HepG2 (cell line): ENCODE measurements around the gene BRSK2. TPM values are rescaled to one million over a fixed set of nuclear protein-coding genes. Genes with fewer than 3 reads are reported as not detected.

ENCODE experiments used
- ARNT ChIP-seq: fragments of 450-650 bp; IDR thresholded peaks from 2 replicates; pipeline ENCODE4 v1.6.1; 2017
- GATA4 ChIP-seq: sonication (generic); IDR thresholded peaks from 2 replicates; pipeline ENCODE4 v1.6.1; 2016; ENCODE audit warnings: antibody characterized with exemption, low read depth, borderline replicate concordance
- HDAC6 ChIP-seq: fragments of 200-600 bp; sonication (generic); IDR thresholded peaks from 2 replicates; pipeline ENCODE4 v1.7.0; 2017; ENCODE audit warnings: mild to moderate bottlenecking, antibody characterized with exemption, low read length, low read depth
- HNF4G ChIP-seq, 2 experiments: sonication (generic) in 1 of 2; formaldehyde crosslinking in 1 of 2; IDR thresholded peaks; 2 replicates each; pipeline versions ENCODE4 v1.4.0 to v1.6.1; 2011 to 2020; ENCODE audit warnings: borderline replicate concordance in 2 of 2, low read depth in 2 of 2, mild to moderate bottlenecking in 2 of 2, low read length in 1 of 2, missing genetic modification reagents in 1 of 2, moderate library complexity in 1 of 2
- KAT2B ChIP-seq: fragments of 150-350 bp; IDR thresholded peaks from 2 replicates; pipeline ENCODE4 v1.6.1; 2014; ENCODE audit warnings: low read depth, low read length, borderline replicate concordance
- KLF15 ChIP-seq: sonication (generic); formaldehyde crosslinking; IDR thresholded peaks from 2 replicates; pipeline ENCODE4 v1.8.1; 2023; ENCODE audit warnings: borderline replicate concordance, mild to moderate bottlenecking, inconsistent platforms, missing genetic modification reagents, mixed read lengths
- RORA ChIP-seq: sonication (generic); formaldehyde crosslinking; IDR thresholded peaks from 2 replicates; pipeline ENCODE4 v1.5.0; 2020; ENCODE audit warnings: mild to moderate bottlenecking, missing genetic modification reagents, moderate library complexity
- SMAD9 ChIP-seq: sonication (generic); formaldehyde crosslinking; IDR thresholded peaks from 2 replicates; pipeline ENCODE4 v1.5.1; 2020; ENCODE audit warnings: mild to moderate bottlenecking, missing genetic modification reagents
- TP53 ChIP-seq: sonication (generic); formaldehyde crosslinking; conservative IDR thresholded peaks from 2 replicates; pipeline ENCODE4 v1.4.0; 2020; ENCODE audit warnings: missing genetic modification reagents
- TRIM24 ChIP-seq: sonication (generic); formaldehyde crosslinking; IDR thresholded peaks from 2 replicates; pipeline ENCODE4 v1.8.0; 2022; ENCODE audit warnings: mild to moderate bottlenecking, missing genetic modification reagents
- ZBTB38 ChIP-seq: sonication (generic); formaldehyde crosslinking; IDR thresholded peaks from 2 replicates; pipeline ENCODE4 v1.5.1; 2020; ENCODE audit warnings: mild to moderate bottlenecking, missing genetic modification reagents
- ZMAT3 ChIP-seq: sonication (generic); formaldehyde crosslinking; conservative IDR thresholded peaks from 2 replicates; pipeline ENCODE4 v1.7.0; 2021; ENCODE audit warnings: missing genetic modification reagents
- ZNF230 ChIP-seq: sonication (generic); formaldehyde crosslinking; IDR thresholded peaks from 2 replicates; pipeline ENCODE4 v1.4.0; 2020; ENCODE audit warnings: mild to moderate bottlenecking, missing genetic modification reagents
- ZNF550 ChIP-seq: sonication (generic); formaldehyde crosslinking; IDR thresholded peaks from 2 replicates; pipeline ENCODE4 v1.4.0; 2020; ENCODE audit warnings: mild to moderate bottlenecking, missing genetic modification reagents, borderline replicate concordance
- ZNF562 ChIP-seq: sonication (generic); formaldehyde crosslinking; IDR thresholded peaks from 2 replicates; pipeline ENCODE4 v1.8.0; 2022; ENCODE audit warnings: missing genetic modification reagents, borderline replicate concordance
- ZNF761 ChIP-seq: sonication (generic); formaldehyde crosslinking; conservative IDR thresholded peaks from 2 replicates; pipeline ENCODE4 v1.4.0; 2020; ENCODE audit warnings: mild to moderate bottlenecking, missing genetic modification reagents
- ZNF776 ChIP-seq: sonication (generic); formaldehyde crosslinking; IDR thresholded peaks from 2 replicates; pipeline ENCODE4 v1.4.0; 2020; ENCODE audit warnings: mild to moderate bottlenecking, missing genetic modification reagents
- polyA plus RNA-seq, 8 experiments: library from polyadenylated mRNA; depleted of rRNA in 3 of 8; stranded (reverse) in 7 of 8; unstranded in 1 of 8; fragments of >200 nt; fragmentation: Illumina TruSeq in 4 of 8; extraction: Trizol in 4 of 8; gene quantifications; 2 replicates each; pipeline versions ENCODE4 v1.2.1 to v1.2.3, GENCODE V29; 2011 to 2016; ENCODE audit warnings: low read depth in 4 of 8, missing spikeins in 1 of 8, mixed read lengths in 1 of 8; ENCODE audit not compliant: insufficient read depth in 1 of 8
- total RNA-seq, 5 experiments: library from RNA; depleted of rRNA; stranded (reverse); fragments of >200 nt; fragmentation: Illumina TruSeq; extraction: Trizol; gene quantifications; 2 replicates each; pipeline ENCODE4 v1.2.3, GENCODE V29; 2016; ENCODE audit warnings: low read depth in 1 of 5
- TF ChIP-seq, protein P1 (sequence below): sonication (generic); formaldehyde crosslinking; IDR thresholded peaks from 2 replicates; pipeline ENCODE4 v1.5.1; 2020; ENCODE audit warnings: mild to moderate bottlenecking, moderate library complexity, missing genetic modification reagents
- TF ChIP-seq, protein P2 (sequence below): sonication (generic); formaldehyde crosslinking; IDR thresholded peaks from 2 replicates; pipeline ENCODE4 v1.5.1; 2020; ENCODE audit warnings: mild to moderate bottlenecking, missing genetic modification reagents, borderline replicate concordance
- TF ChIP-seq, protein P3 (sequence below): sonication (generic); formaldehyde crosslinking; IDR thresholded peaks from 2 replicates; pipeline ENCODE4; 2020; ENCODE audit warnings: missing genetic modification reagents, mild to moderate bottlenecking, borderline replicate concordance

BRSK2 gene
- total and polyA plus RNA-seq, 2 of the 13 experiments (the other 11 are each of a cell fraction or from before 2014, with no cell fraction given), result 0.74 to 1.1 TPM

DNA sequence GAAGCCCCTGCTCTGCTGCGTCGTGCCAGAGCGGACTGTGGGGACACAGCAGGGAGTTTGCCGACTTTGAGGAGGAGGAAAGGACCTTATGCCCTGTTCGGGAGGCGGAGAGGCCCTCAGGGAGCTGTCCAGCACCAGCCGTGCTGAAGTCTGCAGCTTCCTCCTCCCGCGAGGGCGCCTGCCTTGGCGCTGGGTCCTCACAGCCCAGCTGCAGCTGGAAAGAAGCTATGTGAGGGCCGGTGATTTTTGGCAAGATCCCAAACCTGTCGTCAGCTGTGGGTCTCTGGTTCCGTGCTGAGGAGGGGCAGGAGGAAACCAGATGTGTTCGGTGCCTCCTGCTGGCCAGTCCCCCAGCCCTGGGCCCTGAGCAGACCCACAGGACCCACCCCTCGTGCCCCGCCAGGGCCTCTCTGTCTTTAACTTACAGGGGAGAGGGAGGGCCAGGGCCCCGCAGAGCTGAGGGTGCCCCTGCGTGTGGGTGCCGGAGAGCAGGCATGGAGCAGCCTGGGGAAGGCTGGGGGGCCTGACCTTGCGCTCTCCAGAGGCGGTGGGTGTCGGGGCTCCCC lies 12.0 kb downstream of the BRSK2 start (continued):
- no peak for TF ChIP-seq HNF4G (IDR thresholded peaks at IDR 0.05; ENCODE audit: borderline replicate concordance, low read depth, low read length)
- TF ChIP-seq HNF4G (CRISPR knock-in tag; IDR thresholded peaks at IDR 0.05; ENCODE audit: borderline replicate concordance, low read depth), result no peak
- no peak for TF ChIP-seq ZNF761 (CRISPR knock-in tag)
- no peak for TF ChIP-seq ZMAT3 (CRISPR knock-in tag)
- TF ChIP-seq KLF15 (CRISPR knock-in tag), result no peak
- no peak for TF ChIP-seq HDAC6
- TF ChIP-seq SMAD9 (CRISPR knock-in tag), result no peak
- TF ChIP-seq ZNF776, result no peak
- TF ChIP-seq, protein P1, sequence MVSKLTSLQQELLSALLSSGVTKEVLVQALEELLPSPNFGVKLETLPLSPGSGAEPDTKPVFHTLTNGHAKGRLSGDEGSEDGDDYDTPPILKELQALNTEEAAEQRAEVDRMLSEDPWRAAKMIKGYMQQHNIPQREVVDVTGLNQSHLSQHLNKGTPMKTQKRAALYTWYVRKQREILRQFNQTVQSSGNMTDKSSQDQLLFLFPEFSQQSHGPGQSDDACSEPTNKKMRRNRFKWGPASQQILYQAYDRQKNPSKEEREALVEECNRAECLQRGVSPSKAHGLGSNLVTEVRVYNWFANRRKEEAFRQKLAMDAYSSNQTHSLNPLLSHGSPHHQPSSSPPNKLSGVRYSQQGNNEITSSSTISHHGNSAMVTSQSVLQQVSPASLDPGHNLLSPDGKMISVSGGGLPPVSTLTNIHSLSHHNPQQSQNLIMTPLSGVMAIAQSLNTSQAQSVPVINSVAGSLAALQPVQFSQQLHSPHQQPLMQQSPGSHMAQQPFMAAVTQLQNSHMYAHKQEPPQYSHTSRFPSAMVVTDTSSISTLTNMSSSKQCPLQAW (CRISPR knock-in tag), result no peak
- TF ChIP-seq ZNF562 (CRISPR knock-in tag), result no peak
- no peak for TF ChIP-seq ARNT
- TF ChIP-seq GATA4, result no peak
- peak; percentile 49; the same call in 1 of the 2 replicates for TF ChIP-seq ZNF230 (CRISPR knock-in tag)
- TF ChIP-seq TP53 (CRISPR knock-in tag), result 0 out of 2 replicates have a peak, but pooled peaks have one; percentile 37
- no peak for TF ChIP-seq ZNF550 (CRISPR knock-in tag)
- no peak for TF ChIP-seq TRIM24 (CRISPR knock-in tag)
- TF ChIP-seq, protein P2, sequence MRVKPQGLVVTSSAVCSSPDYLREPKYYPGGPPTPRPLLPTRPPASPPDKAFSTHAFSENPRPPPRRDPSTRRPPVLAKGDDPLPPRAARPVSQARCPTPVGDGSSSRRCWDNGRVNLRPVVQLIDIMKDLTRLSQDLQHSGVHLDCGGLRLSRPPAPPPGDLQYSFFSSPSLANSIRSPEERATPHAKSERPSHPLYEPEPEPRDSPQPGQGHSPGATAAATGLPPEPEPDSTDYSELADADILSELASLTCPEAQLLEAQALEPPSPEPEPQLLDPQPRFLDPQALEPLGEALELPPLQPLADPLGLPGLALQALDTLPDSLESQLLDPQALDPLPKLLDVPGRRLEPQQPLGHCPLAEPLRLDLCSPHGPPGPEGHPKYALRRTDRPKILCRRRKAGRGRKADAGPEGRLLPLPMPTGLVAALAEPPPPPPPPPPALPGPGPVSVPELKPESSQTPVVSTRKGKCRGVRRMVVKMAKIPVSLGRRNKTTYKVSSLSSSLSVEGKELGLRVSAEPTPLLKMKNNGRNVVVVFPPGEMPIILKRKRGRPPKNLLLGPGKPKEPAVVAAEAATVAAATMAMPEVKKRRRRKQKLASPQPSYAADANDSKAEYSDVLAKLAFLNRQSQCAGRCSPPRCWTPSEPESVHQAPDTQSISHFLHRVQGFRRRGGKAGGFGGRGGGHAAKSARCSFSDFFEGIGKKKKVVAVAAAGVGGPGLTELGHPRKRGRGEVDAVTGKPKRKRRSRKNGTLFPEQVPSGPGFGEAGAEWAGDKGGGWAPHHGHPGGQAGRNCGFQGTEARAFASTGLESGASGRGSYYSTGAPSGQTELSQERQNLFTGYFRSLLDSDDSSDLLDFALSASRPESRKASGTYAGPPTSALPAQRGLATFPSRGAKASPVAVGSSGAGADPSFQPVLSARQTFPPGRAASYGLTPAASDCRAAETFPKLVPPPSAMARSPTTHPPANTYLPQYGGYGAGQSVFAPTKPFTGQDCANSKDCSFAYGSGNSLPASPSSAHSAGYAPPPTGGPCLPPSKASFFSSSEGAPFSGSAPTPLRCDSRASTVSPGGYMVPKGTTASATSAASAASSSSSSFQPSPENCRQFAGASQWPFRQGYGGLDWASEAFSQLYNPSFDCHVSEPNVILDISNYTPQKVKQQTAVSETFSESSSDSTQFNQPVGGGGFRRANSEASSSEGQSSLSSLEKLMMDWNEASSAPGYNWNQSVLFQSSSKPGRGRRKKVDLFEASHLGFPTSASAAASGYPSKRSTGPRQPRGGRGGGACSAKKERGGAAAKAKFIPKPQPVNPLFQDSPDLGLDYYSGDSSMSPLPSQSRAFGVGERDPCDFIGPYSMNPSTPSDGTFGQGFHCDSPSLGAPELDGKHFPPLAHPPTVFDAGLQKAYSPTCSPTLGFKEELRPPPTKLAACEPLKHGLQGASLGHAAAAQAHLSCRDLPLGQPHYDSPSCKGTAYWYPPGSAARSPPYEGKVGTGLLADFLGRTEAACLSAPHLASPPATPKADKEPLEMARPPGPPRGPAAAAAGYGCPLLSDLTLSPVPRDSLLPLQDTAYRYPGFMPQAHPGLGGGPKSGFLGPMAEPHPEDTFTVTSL (CRISPR knock-in tag), result no peak
- TF ChIP-seq ZBTB38 (CRISPR knock-in tag), result 0 out of 2 replicates have a peak, but pooled peaks have one; percentile 15
- no peak for TF ChIP-seq RORA (CRISPR knock-in tag)
- TF ChIP-seq, protein P3, sequence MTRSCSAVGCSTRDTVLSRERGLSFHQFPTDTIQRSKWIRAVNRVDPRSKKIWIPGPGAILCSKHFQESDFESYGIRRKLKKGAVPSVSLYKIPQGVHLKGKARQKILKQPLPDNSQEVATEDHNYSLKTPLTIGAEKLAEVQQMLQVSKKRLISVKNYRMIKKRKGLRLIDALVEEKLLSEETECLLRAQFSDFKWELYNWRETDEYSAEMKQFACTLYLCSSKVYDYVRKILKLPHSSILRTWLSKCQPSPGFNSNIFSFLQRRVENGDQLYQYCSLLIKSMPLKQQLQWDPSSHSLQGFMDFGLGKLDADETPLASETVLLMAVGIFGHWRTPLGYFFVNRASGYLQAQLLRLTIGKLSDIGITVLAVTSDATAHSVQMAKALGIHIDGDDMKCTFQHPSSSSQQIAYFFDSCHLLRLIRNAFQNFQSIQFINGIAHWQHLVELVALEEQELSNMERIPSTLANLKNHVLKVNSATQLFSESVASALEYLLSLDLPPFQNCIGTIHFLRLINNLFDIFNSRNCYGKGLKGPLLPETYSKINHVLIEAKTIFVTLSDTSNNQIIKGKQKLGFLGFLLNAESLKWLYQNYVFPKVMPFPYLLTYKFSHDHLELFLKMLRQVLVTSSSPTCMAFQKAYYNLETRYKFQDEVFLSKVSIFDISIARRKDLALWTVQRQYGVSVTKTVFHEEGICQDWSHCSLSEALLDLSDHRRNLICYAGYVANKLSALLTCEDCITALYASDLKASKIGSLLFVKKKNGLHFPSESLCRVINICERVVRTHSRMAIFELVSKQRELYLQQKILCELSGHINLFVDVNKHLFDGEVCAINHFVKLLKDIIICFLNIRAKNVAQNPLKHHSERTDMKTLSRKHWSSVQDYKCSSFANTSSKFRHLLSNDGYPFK (CRISPR knock-in tag), result no peak
- no peak for TF ChIP-seq KAT2B
